HL-60 (cell line): Measurements from ENCODE around the gene RANGRF.

Source experiments
- GABPA ChIP-seq: IDR thresholded peaks from 2 replicates; pipeline ENCODE4 v1.6.1; 2012; ENCODE audit warnings: low read depth
- POLR2AphosphoS5 ChIP-seq: IDR thresholded peaks from 2 replicates; pipeline ENCODE4 v1.6.1; 2012; ENCODE audit warnings: low read depth
- TF ChIP-seq, protein P1 (sequence below): IDR thresholded peaks from one replicate; pipeline ENCODE4 v1.5.1; 2011; ENCODE audit warnings: low read length, control low read depth, inconsistent platforms; ENCODE audit not compliant: insufficient read depth
- TF ChIP-seq, protein P2 (sequence below): IDR thresholded peaks from 2 replicates; pipeline ENCODE4 v1.6.1; 2012; ENCODE audit warnings: low read depth; ENCODE audit not compliant: insufficient replicate concordance

GRCh38 chr17:8312726-8313600 is 24.5 kb downstream of the RANGRF start:
- TF ChIP-seq, protein P1, sequence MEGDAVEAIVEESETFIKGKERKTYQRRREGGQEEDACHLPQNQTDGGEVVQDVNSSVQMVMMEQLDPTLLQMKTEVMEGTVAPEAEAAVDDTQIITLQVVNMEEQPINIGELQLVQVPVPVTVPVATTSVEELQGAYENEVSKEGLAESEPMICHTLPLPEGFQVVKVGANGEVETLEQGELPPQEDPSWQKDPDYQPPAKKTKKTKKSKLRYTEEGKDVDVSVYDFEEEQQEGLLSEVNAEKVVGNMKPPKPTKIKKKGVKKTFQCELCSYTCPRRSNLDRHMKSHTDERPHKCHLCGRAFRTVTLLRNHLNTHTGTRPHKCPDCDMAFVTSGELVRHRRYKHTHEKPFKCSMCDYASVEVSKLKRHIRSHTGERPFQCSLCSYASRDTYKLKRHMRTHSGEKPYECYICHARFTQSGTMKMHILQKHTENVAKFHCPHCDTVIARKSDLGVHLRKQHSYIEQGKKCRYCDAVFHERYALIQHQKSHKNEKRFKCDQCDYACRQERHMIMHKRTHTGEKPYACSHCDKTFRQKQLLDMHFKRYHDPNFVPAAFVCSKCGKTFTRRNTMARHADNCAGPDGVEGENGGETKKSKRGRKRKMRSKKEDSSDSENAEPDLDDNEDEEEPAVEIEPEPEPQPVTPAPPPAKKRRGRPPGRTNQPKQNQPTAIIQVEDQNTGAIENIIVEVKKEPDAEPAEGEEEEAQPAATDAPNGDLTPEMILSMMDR: no peak
- no peak for TF ChIP-seq POLR2AphosphoS5
- TF ChIP-seq, protein P2, sequence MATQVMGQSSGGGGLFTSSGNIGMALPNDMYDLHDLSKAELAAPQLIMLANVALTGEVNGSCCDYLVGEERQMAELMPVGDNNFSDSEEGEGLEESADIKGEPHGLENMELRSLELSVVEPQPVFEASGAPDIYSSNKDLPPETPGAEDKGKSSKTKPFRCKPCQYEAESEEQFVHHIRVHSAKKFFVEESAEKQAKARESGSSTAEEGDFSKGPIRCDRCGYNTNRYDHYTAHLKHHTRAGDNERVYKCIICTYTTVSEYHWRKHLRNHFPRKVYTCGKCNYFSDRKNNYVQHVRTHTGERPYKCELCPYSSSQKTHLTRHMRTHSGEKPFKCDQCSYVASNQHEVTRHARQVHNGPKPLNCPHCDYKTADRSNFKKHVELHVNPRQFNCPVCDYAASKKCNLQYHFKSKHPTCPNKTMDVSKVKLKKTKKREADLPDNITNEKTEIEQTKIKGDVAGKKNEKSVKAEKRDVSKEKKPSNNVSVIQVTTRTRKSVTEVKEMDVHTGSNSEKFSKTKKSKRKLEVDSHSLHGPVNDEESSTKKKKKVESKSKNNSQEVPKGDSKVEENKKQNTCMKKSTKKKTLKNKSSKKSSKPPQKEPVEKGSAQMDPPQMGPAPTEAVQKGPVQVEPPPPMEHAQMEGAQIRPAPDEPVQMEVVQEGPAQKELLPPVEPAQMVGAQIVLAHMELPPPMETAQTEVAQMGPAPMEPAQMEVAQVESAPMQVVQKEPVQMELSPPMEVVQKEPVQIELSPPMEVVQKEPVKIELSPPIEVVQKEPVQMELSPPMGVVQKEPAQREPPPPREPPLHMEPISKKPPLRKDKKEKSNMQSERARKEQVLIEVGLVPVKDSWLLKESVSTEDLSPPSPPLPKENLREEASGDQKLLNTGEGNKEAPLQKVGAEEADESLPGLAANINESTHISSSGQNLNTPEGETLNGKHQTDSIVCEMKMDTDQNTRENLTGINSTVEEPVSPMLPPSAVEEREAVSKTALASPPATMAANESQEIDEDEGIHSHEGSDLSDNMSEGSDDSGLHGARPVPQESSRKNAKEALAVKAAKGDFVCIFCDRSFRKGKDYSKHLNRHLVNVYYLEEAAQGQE: no peak
- no peak for TF ChIP-seq GABPA
